ENCODE data around the gene PYGM.

GRCh38 chr11:64762277-64762673 is 2.5 kb upstream of the PYGM start:
- TF ChIP-seq CTCF (IDR thresholded peaks at IDR 0.05), result no peak
- TF ChIP-seq ETV6 (CRISPR knock-in tag; IDR thresholded peaks at IDR 0.05), result no peak
- TF ChIP-seq ESRRA (CRISPR knock-in tag; IDR thresholded peaks at IDR 0.05; ENCODE audit: borderline replicate concordance), result no peak
- TF ChIP-seq PREB (CRISPR knock-in tag; IDR thresholded peaks at IDR 0.05; ENCODE audit: borderline replicate concordance), result no peak
- TF ChIP-seq CREB1 (CRISPR knock-in tag; IDR thresholded peaks at IDR 0.05), result no peak
- TF ChIP-seq ZNF121 (CRISPR knock-in tag; IDR thresholded peaks at IDR 0.05), result no peak
- TF ChIP-seq NR3C1 (CRISPR knock-in tag; conservative IDR thresholded peaks at IDR 0.05; ENCODE audit: low read depth), result no peak
- no peak for TF ChIP-seq ATF3 (CRISPR knock-in tag; conservative IDR thresholded peaks at IDR 0.05)
